Muscle layer of colon (tissue), 2 donors: Measurements from ENCODE around the gene CHID1.

Source experiments
- H3K27ac ChIP-seq: one replicate; pipeline ENCODE4 v1.7.0; 2013; ENCODE audit warnings: low read depth, mild to moderate bottlenecking, low read length, moderate library complexity
- H3K27me3 ChIP-seq, 2 donors: one replicate each; pipeline ENCODE4 v1.7.0; 2013; ENCODE audit warnings: low read length in 2 of 2, mild to moderate bottlenecking in 2 of 2; ENCODE audit not compliant: insufficient read depth in 2 of 2, control insufficient read depth in 1 of 2
- H3K36me3 ChIP-seq: one replicate; pipeline ENCODE4 v1.7.0; 2013; ENCODE audit warnings: mild to moderate bottlenecking, low read length; ENCODE audit not compliant: insufficient read depth
- H3K4me1 ChIP-seq: one replicate; pipeline ENCODE4 v1.7.0; 2013; ENCODE audit warnings: mild to moderate bottlenecking, low read length; ENCODE audit not compliant: insufficient read depth
- H3K4me3 ChIP-seq, 2 donors: one replicate each; pipeline ENCODE4 v1.7.0; 2013; ENCODE audit warnings: low read length in 2 of 2, low read depth in 1 of 2, mild to moderate bottlenecking in 1 of 2, moderate library complexity in 1 of 2
- H3K9ac ChIP-seq: one replicate; pipeline ENCODE4 v1.7.0; 2013; ENCODE audit warnings: low read length
- H3K9me3 ChIP-seq: one replicate; pipeline ENCODE4 v1.7.0; 2013; ENCODE audit warnings: mild to moderate bottlenecking, low read length
- donor health status: abdominal sarcoma.
- donor health status: Adenocarcinoma of cecum.

CHID1 gene

GRCh38 chr11:931385-931784 lies 20.8 kb upstream of the CHID1 start:
- Histone ChIP-seq H3K4me1 (peaks cover 41% of the 10 kb centered on the region), H3K27ac (no peak overlapping the region), H3K36me3 (no peaks in the 10 kb centered on the region), H3K4me3 (no peak overlapping the region), H3K9ac (no peak overlapping the region), H3K9me3 (no peaks in the 10 kb centered on the region), H3K27me3 (no peaks in the 10 kb centered on the region)

- no peaks in the 10 kb centered on the region for H3K9me3 ChIP-seq
- H3K4me3 ChIP-seq = no peak overlapping the region
- H3K27me3 ChIP-seq = no peaks in the 10 kb centered on the region
- H3K4me1 ChIP-seq = peaks cover 41% of the 10 kb centered on the region
- no peak overlapping the region for H3K9ac ChIP-seq
- no peak overlapping the region for H3K27ac ChIP-seq
- H3K36me3 ChIP-seq = no peaks in the 10 kb centered on the region
Observed at GRCh38 chr11:929405-929804, 18.8 kb upstream of the CHID1 start.

- no peaks in the 10 kb centered on the region for H3K9me3 ChIP-seq
- H3K9ac ChIP-seq = no peak overlapping the region
- H3K27me3 ChIP-seq = no peaks in the 10 kb centered on the region
- no peak overlapping the region for H3K4me3 ChIP-seq
- no peak overlapping the region for H3K27ac ChIP-seq
- no peaks in the 10 kb centered on the region for H3K36me3 ChIP-seq
- peaks cover 41% of the 10 kb centered on the region for H3K4me1 ChIP-seq
Observed at GRCh38 chr11:928786-929185, 18.2 kb upstream of the CHID1 start.

GRCh38 chr11:927871-928270 lies 17.3 kb upstream of the CHID1 start:
- Histone ChIP-seq H3K4me1 (peaks cover 32% of the 10 kb centered on the region), H3K36me3 (no peaks in the 10 kb centered on the region), H3K4me3 (no peak overlapping the region), H3K9ac (no peak overlapping the region), H3K27ac (no peak overlapping the region), H3K9me3 (no peaks in the 10 kb centered on the region), H3K27me3 (no peaks in the 10 kb centered on the region)

- H3K27me3 ChIP-seq = no peaks in the 10 kb centered on the region
- peak overlapping the region; percentile 52 for H3K9ac ChIP-seq
- H3K9me3 ChIP-seq = no peaks in the 10 kb centered on the region
- H3K4me1 ChIP-seq = peaks cover 27% of the 10 kb centered on the region
- peak overlapping the region; percentile 76 to 89 for H3K4me3 ChIP-seq
- H3K36me3 ChIP-seq = no peaks in the 10 kb centered on the region
- H3K27ac ChIP-seq = peak overlapping the region; percentile 84
Observed at GRCh38 chr11:926341-926916, 15.8 kb upstream of the CHID1 start.

- Histone ChIP-seq H3K9ac (peak within 1 kb of the TSS; percentile 52), H3K27ac (peak within 1 kb of the TSS; percentile 84), H3K36me3 (no peaks in the 10 kb centered on the region), H3K27me3 (no peaks in the 10 kb centered on the region), H3K4me3 (peak within 1 kb of the TSS; percentile 76 to 89), H3K9me3 (no peaks in the 10 kb centered on the region), H3K4me1 (peaks cover 20% of the 10 kb centered on the region)
Observed at GRCh38 chr11:925496-926301, 15.1 kb upstream of the CHID1 start, which contains the start of gene AP2A2. Gene AP2A2 (plus strand): TSS chr11:925870. CDS start chr11:926022, 152 bp downstream.

- Histone ChIP-seq H3K27me3 (no peaks in the 10 kb centered on the region), H3K27ac (no peak overlapping the region), H3K4me1 (peaks cover 19% of the 10 kb centered on the region), H3K9me3 (no peaks in the 10 kb centered on the region), H3K9ac (no peak overlapping the region), H3K36me3 (no peaks in the 10 kb centered on the region), H3K4me3 (peak overlapping the region in 1 of 2 donors; percentile 41)
Observed at GRCh38 chr11:925158-925495, 14.5 kb upstream of the CHID1 start.

- Histone ChIP-seq H3K36me3 (no peaks in the 10 kb centered on the region), H3K4me1 (peaks cover 19% of the 10 kb centered on the region), H3K9ac (no peak overlapping the region), H3K4me3 (no peak overlapping the region), H3K27me3 (no peaks in the 10 kb centered on the region), H3K9me3 (no peaks in the 10 kb centered on the region), H3K27ac (no peak overlapping the region)
Observed at GRCh38 chr11:924406-925157, 14.0 kb upstream of the CHID1 start.

- H3K36me3 ChIP-seq = no peaks in the 10 kb centered on the region
- peaks cover 18% of the 10 kb centered on the region for H3K4me1 ChIP-seq
- H3K27ac ChIP-seq = no peak overlapping the region
- no peaks in the 10 kb centered on the region for H3K9me3 ChIP-seq
- no peak overlapping the region for H3K4me3 ChIP-seq
- no peaks in the 10 kb centered on the region for H3K27me3 ChIP-seq
- no peak overlapping the region for H3K9ac ChIP-seq
Observed at GRCh38 chr11:923691-924405, 13.2 kb upstream of the CHID1 start.

GRCh38 chr11:921921-922678 lies 11.5 kb upstream of the CHID1 start:
- H3K36me3 ChIP-seq = no peaks in the 10 kb centered on the region
- no peak overlapping the region for H3K9ac ChIP-seq
- no peaks in the 10 kb centered on the region for H3K9me3 ChIP-seq
- no peak overlapping the region for H3K4me3 ChIP-seq
- H3K27me3 ChIP-seq = no peaks in the 10 kb centered on the region
- H3K27ac ChIP-seq = no peak overlapping the region
- H3K4me1 ChIP-seq = peaks cover 6% of the 10 kb centered on the region
